ENCODE data around the gene HTATIP2. TPM values are rescaled to one million over a fixed set of nuclear protein-coding genes. Genes with fewer than 3 reads are reported as not detected.
"Not testable (repeated sequence)": the region's sequence is repeated elsewhere in the genome, so short reads cannot be mapped to it uniquely, and the experiment has no call there.

The HTATIP2 gene
- total RNA-seq, 3 donors from 2014 or later = 72.6 to 148 (median 129) TPM

DNA sequence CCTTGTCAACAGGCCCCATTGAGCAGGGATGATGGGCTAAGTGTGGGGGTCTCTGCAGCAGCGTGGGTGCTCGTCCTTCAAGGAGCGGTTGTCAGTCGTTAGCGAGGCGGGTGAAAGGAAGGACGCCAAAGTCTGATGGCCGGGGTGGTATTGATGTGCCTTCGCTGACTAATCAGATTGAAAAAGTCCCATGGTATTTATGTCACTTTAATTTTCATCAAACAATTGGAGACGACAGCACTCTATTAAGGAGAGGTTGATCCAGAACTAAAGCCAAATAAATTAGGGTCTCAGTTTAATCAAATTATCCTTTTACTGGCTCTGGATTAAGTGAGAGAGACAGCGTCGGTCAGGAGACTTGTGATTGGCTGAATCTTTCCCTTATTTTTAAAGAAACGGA, 9.6 kb downstream of the HTATIP2 start:
- Histone ChIP-seq H3K4me3 (no peak overlapping the region), H3K4me1 (ENCODE audit: low read depth) (no peaks in the 10 kb centered on the region), H3K9me3 (no peaks in the 10 kb centered on the region), H3K36me3 (ENCODE audit: low read depth) (no peaks in the 10 kb centered on the region)
- intact Hi-C loops (cut with DNase I, micrococcal nuclease) = no loop called here
- no peak for DNase-seq
- no peak for ATAC-seq
- TF ChIP-seq, protein P1, sequence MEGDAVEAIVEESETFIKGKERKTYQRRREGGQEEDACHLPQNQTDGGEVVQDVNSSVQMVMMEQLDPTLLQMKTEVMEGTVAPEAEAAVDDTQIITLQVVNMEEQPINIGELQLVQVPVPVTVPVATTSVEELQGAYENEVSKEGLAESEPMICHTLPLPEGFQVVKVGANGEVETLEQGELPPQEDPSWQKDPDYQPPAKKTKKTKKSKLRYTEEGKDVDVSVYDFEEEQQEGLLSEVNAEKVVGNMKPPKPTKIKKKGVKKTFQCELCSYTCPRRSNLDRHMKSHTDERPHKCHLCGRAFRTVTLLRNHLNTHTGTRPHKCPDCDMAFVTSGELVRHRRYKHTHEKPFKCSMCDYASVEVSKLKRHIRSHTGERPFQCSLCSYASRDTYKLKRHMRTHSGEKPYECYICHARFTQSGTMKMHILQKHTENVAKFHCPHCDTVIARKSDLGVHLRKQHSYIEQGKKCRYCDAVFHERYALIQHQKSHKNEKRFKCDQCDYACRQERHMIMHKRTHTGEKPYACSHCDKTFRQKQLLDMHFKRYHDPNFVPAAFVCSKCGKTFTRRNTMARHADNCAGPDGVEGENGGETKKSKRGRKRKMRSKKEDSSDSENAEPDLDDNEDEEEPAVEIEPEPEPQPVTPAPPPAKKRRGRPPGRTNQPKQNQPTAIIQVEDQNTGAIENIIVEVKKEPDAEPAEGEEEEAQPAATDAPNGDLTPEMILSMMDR (IDR thresholded peaks at IDR 0.05) = no peak

DNA sequence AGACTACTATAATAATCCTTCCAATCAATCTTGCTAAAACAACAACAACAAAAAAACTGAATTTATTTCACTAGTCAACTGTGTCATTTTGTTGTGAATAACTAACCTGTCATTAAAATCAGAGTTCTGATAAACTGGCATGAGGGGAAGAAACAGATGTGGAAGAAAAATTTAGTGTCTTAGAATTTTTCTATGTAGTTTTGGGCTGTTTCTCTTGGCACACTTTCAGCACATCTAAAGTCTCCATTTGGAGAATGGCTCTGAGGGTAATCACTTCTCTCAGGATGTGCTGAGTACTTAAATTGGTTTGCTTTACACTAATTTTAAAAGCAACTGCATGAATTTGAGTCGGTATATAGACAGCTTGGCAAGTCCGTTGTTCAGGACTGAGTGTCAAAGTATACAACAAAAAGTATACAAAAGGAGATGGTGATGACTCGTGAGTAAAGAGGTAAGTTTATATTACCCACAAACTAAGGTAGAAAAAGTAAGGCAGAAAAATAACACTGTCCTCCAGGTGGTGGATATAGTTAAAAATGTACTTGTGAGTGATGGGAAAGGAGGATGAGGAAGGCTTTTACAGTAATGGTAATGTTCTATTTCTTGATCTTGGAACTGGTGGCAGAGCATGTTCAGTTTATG, 10.2 kb downstream of the HTATIP2 start:
- Histone ChIP-seq H3K4me1 (ENCODE audit: low read depth) (no peaks in the 10 kb centered on the region), H3K36me3 (ENCODE audit: low read depth) (no peaks in the 10 kb centered on the region), H3K9me3 (no peaks in the 10 kb centered on the region), H3K4me3 (no peak overlapping the region)
- intact Hi-C loops (cut with DNase I, micrococcal nuclease) = no loop called here
- TF ChIP-seq, protein P1 (IDR thresholded peaks at IDR 0.05) = no peak
- DNase-seq (no peak), ATAC-seq (no peak)

DNA sequence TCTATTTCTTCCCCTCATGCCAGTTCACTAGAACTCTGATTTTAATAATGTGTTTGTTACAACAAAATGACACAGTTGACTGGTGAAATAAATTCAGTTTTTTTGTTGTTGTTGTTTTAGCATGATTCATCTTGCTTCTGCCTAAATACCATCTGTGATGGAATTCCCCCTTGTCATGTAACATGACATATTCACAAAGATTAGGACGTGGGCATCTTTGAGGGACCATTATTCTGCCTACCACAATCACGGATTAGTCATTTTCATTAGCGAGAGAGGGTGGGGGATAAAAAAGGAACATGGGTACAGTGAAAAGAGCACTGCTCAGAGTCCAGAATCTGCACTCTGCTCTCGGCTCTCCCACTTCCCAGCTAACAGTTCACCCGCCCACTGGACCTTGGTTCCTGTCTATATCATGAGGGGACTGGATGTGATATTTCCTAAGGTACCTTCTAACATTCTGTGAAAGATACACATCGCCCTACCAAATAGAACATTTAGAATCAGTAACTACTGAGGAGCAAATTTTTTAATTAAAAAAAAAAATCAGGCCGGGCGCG, 11.3 kb downstream of the HTATIP2 start:
- Histone ChIP-seq H3K4me1 (ENCODE audit: low read depth) (no peaks in the 10 kb centered on the region), H3K9me3 (no peaks in the 10 kb centered on the region), H3K4me3 (no peak overlapping the region), H3K36me3 (ENCODE audit: low read depth) (no peaks in the 10 kb centered on the region)
- intact Hi-C loops (cut with DNase I, micrococcal nuclease) = no loop called here
- TF ChIP-seq, protein P1 (IDR thresholded peaks at IDR 0.05) = no peak
- DNase-seq (no peak), ATAC-seq (peak; percentile 71)

DNA sequence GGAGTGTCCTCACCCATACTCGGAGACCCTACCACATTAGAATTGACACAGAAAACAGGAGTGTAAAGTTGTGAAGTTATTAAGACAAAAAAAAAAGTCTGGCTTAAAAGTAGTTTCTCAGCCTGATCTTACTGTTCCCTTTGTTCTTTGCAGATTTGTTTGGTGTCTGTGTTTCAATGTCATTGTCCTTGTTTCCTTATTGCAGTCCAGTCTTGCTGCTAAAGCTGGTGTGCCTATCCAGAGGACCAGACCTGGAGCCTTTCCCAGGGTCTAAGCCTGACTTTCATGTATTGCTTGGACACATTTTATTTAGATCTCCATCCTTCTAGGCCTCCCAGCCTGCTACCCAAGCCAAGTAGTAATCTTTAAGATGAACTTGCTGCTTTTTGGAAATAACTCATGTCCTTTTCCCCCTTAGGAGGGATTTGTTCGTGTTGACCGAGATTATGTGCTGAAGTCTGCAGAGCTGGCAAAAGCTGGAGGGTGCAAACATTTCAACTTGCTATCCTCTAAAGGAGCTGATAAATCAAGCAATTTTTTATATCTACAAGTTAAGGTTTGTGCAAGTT, 12.7 kb downstream of the HTATIP2 start:
- ATAC-seq = peak; percentile 53
- TF ChIP-seq, protein P1 (IDR thresholded peaks at IDR 0.05) = no peak
- intact Hi-C loops (cut with DNase I, micrococcal nuclease) = no loop called here
- H3K4me1 ChIP-seq (ENCODE audit: low read depth) = no peaks in the 10 kb centered on the region
- DNase-seq = no peak
- no peaks in the 10 kb centered on the region for H3K9me3 ChIP-seq
- H3K36me3 ChIP-seq (ENCODE audit: low read depth) = no peaks in the 10 kb centered on the region
- no peak overlapping the region for H3K4me3 ChIP-seq

DNA sequence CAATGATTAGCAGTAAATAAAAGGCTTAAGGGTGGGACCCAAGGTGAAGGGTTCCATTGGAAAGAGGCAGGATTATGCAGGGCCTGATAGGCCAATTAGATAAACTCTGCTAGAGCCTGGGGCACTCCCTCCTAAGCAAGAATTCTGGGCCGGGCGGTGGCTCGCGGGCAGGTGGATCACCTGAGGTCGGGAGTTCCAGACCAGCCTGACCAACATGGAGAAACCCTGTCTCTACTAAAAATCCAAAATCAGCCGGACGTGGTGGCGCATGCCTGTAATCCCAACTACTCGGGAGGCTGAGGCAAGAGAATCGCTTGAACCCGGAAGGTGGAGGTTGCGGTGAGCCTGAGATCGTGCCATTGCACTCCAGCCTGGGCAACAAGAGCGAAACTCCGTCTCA, 22.5 kb downstream of the HTATIP2 start:
- H3K4me3 ChIP-seq; ATAC-seq; intact Hi-C loops (cut with DNase I, micrococcal nuclease); H3K4me1 ChIP-seq (ENCODE audit: low read depth); H3K36me3 ChIP-seq (ENCODE audit: low read depth); DNase-seq; H3K9me3 ChIP-seq: not testable (repeated sequence)

DNA sequence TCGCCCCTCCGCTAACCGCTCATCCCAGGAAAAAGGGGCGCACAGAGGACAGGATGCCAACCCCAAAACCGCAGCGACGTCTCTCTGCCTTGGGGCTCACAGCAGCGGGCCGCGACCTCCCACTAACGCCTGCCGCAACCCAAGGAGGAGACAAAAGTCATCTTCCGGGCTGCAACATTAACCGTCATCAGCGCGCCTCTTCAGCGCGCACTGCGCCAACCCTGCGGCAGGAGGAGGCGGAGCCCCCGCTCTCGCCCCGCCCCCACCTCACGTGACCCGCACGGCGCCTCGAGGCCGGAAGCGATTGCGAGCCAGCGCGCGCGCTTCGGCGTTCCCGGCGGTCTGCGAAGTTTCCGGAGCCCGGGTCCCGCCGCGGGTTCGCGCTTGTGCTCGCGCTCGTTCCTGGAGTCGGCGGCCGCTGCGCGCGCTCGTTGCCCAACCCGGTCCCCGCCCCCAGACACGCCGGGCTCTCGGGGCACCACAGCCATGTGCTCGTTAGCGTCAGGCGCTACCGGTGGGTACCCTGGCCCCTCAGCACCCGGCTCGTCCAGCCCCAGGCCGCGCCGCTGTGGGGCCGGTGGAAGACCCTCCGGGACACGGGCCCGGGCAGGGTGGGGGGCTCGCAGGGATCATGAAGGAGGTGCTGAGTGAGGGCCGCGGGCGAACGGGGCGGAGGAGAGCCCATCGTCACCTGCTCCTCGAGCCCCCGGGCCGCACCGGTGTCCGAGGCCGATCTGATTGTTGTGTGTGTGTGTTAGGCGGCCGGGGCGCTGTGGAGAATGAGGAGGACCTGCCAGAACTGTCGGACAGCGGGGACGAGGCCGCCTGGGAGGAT, 24.0 kb downstream of the HTATIP2 start, which contains the start of gene PRMT3:
Gene PRMT3 (plus strand): TSS at position 456 of the 835 bp plus-strand sequence. CDS start 31 bp downstream, at position 487.
- TF ChIP-seq, protein P1 (IDR thresholded peaks at IDR 0.05) = no peak
- H3K4me1 ChIP-seq (ENCODE audit: low read depth) = peaks cover 5% of the 10 kb centered on the region
- ATAC-seq (peak; percentile 97), DNase-seq (peak; percentile 97 to 99 (median 98))
- H3K9me3 ChIP-seq = no peaks in the 10 kb centered on the region
- intact Hi-C loops (cut with DNase I, micrococcal nuclease) = no loop called here
- peak within 1 kb of the TSS; percentile 71 for H3K4me3 ChIP-seq
- peaks cover 3% of the 10 kb centered on the region for H3K36me3 ChIP-seq (ENCODE audit: low read depth)
